Liver (tissue), 3 donors: Measurements from ENCODE around the gene PCDHGB4.

Experiments
- CTCF ChIP-seq: fragments of 150-350 bp; IDR thresholded peaks from 2 replicates; pipeline ENCODE4 v1.5.1; 2017; ENCODE audit warnings: improper control_type of control experiment, low read depth, low read length; ENCODE audit not compliant: missing input control
- EGR1 ChIP-seq, 2 donors: IDR thresholded peaks; 2 replicates each; pipeline ENCODE4 v1.6.1; 2016 to 2018; ENCODE audit warnings: antibody characterized with exemption in 2 of 2, low read depth in 2 of 2
- FOXA2 ChIP-seq: IDR thresholded peaks from 2 replicates; pipeline ENCODE4 v1.6.1; 2016; ENCODE audit warnings: antibody characterized with exemption
- GABPA ChIP-seq, 2 donors: IDR thresholded peaks in 1 of 2; conservative IDR thresholded peaks in 1 of 2; 2 replicates each; pipeline ENCODE4 v1.6.1; 2016; ENCODE audit warnings: antibody characterized with exemption in 2 of 2, mild to moderate bottlenecking in 1 of 2, moderate library complexity in 1 of 2
- HNF4G ChIP-seq: IDR thresholded peaks from 2 replicates; pipeline ENCODE4 v1.6.1; 2016; ENCODE audit warnings: antibody characterized with exemption
- MAX ChIP-seq: IDR thresholded peaks from 2 replicates; pipeline ENCODE4 v1.6.1; 2016; ENCODE audit warnings: antibody characterized with exemption
- RAD21 ChIP-seq, 2 donors: IDR thresholded peaks; 2 replicates each; pipeline ENCODE4 v1.6.1; 2016; ENCODE audit warnings: antibody characterized with exemption in 2 of 2, mild to moderate bottlenecking in 2 of 2
- SP1 ChIP-seq: IDR thresholded peaks from 2 replicates; pipeline ENCODE4 v1.6.1; 2018; ENCODE audit warnings: antibody characterized with exemption, mild to moderate bottlenecking
- TAF1 ChIP-seq: conservative IDR thresholded peaks from 2 replicates; pipeline ENCODE4 v1.6.1; 2016; ENCODE audit warnings: antibody characterized with exemption, mild to moderate bottlenecking
- YY1 ChIP-seq: IDR thresholded peaks from 2 replicates; pipeline ENCODE4 v1.6.1; 2016; ENCODE audit warnings: antibody characterized with exemption, mild to moderate bottlenecking
- TF ChIP-seq, protein P1 (sequence below): IDR thresholded peaks from 2 replicates; pipeline ENCODE4 v1.6.1; 2016; ENCODE audit warnings: antibody characterized with exemption, mild to moderate bottlenecking
- TF ChIP-seq, protein P2 (sequence below): IDR thresholded peaks from 2 replicates; pipeline ENCODE4 v1.6.1; 2016; ENCODE audit warnings: antibody characterized with exemption
- donor health status: healthy.
- donor health status: healthy.

DNA sequence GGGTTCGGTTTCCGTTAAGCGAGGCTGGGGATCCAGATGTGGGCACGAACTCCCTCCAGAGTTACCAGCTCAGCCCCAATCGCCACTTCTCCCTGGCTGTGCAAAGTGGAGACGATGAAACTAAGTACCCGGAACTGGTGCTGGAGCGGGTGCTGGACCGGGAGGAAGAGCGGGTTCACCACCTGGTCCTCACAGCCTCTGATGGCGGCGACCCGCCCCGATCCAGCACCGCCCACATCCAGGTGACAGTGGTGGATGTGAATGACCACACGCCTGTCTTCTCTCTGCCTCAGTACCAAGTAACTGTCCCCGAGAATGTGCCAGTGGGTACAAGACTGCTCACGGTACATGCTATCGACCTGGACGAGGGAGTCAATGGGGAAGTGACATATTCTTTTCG, 4.2 kb upstream of the PCDHGB4 start:
- TF ChIP-seq CTCF, result no peak
- TF ChIP-seq TAF1, result no peak
- no peak for TF ChIP-seq EGR1 (IDR thresholded peaks at IDR 0.05; ENCODE audit: low read depth in 2 of 2)
- TF ChIP-seq MAX, result no peak
- TF ChIP-seq RAD21 (IDR thresholded peaks at IDR 0.05), result no peak
- TF ChIP-seq, protein P1, sequence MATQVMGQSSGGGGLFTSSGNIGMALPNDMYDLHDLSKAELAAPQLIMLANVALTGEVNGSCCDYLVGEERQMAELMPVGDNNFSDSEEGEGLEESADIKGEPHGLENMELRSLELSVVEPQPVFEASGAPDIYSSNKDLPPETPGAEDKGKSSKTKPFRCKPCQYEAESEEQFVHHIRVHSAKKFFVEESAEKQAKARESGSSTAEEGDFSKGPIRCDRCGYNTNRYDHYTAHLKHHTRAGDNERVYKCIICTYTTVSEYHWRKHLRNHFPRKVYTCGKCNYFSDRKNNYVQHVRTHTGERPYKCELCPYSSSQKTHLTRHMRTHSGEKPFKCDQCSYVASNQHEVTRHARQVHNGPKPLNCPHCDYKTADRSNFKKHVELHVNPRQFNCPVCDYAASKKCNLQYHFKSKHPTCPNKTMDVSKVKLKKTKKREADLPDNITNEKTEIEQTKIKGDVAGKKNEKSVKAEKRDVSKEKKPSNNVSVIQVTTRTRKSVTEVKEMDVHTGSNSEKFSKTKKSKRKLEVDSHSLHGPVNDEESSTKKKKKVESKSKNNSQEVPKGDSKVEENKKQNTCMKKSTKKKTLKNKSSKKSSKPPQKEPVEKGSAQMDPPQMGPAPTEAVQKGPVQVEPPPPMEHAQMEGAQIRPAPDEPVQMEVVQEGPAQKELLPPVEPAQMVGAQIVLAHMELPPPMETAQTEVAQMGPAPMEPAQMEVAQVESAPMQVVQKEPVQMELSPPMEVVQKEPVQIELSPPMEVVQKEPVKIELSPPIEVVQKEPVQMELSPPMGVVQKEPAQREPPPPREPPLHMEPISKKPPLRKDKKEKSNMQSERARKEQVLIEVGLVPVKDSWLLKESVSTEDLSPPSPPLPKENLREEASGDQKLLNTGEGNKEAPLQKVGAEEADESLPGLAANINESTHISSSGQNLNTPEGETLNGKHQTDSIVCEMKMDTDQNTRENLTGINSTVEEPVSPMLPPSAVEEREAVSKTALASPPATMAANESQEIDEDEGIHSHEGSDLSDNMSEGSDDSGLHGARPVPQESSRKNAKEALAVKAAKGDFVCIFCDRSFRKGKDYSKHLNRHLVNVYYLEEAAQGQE, result no peak
- TF ChIP-seq SP1, result no peak
- no peak for TF ChIP-seq FOXA2
- TF ChIP-seq GABPA (IDR thresholded peaks at IDR 0.05 in 1 of 2, conservative IDR thresholded peaks at IDR 0.05 in 1 of 2), result no peak
- TF ChIP-seq YY1, result no peak
- TF ChIP-seq, protein P2, sequence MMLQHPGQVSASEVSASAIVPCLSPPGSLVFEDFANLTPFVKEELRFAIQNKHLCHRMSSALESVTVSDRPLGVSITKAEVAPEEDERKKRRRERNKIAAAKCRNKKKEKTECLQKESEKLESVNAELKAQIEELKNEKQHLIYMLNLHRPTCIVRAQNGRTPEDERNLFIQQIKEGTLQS, result no peak
- TF ChIP-seq HNF4G, result no peak
